HepG2 (cell line): ENCODE results near the gene TMC4. TPM values are rescaled to one million over a fixed set of nuclear protein-coding genes. Genes with fewer than 3 reads are reported as not detected.

Source experiments
- ETV6 ChIP-seq: sonication (generic); formaldehyde crosslinking; conservative IDR thresholded peaks from 2 replicates; pipeline ENCODE4 v1.4.0; 2020; ENCODE audit warnings: missing genetic modification reagents
- FOXO1 ChIP-seq: sonication (generic); formaldehyde crosslinking; IDR thresholded peaks from 2 replicates; pipeline ENCODE4 v1.4.0; 2020; ENCODE audit warnings: missing genetic modification reagents
- GATAD1 ChIP-seq: IDR thresholded peaks from 2 replicates; pipeline ENCODE4 v1.6.1; 2016; ENCODE audit warnings: missing genetic modification reagents, missing compliant biosample characterization
- HCFC1 ChIP-seq: fragments of 150-350 bp; IDR thresholded peaks from 2 replicates; pipeline ENCODE4 v1.6.1; 2014; ENCODE audit warnings: low read depth, low read length
- MBD4 ChIP-seq: IDR thresholded peaks from 2 replicates; pipeline ENCODE4 v1.6.1; 2012; ENCODE audit warnings: low read length, inconsistent platforms, borderline replicate concordance
- MEF2D ChIP-seq: sonication (generic); formaldehyde crosslinking; IDR thresholded peaks from 2 replicates; pipeline ENCODE4 v1.5.1; 2020; ENCODE audit warnings: mild to moderate bottlenecking, missing genetic modification reagents
- NCOA1 ChIP-seq: sonication (generic); formaldehyde crosslinking; IDR thresholded peaks from 2 replicates; pipeline ENCODE4 v1.9.0; 2021; ENCODE audit warnings: missing genetic modification reagents
- SKIL ChIP-seq: sonication (generic); formaldehyde crosslinking; IDR thresholded peaks from 2 replicates; pipeline ENCODE4 v1.8.0; 2022; ENCODE audit warnings: missing genetic modification reagents, mild to moderate bottlenecking, moderate library complexity, borderline replicate concordance
- SNAI1 ChIP-seq: sonication (generic); formaldehyde crosslinking; IDR thresholded peaks from 2 replicates; pipeline ENCODE4 v1.5.0; 2020; ENCODE audit warnings: mild to moderate bottlenecking, missing genetic modification reagents, borderline replicate concordance
- SYNCRIP ChIP-seq: fragments of 200-400 bp; formaldehyde crosslinking; IDR thresholded peaks from 2 replicates; pipeline ENCODE4 v1.6.1; 2018; ENCODE audit warnings: mild to moderate bottlenecking, low read depth, low read length; ENCODE audit not compliant: insufficient read depth
- TAF1 ChIP-seq: sonication (generic); formaldehyde crosslinking; IDR thresholded peaks from 2 replicates; pipeline ENCODE4 v1.4.0; 2020; ENCODE audit warnings: missing genetic modification reagents
- TCF7L2 ChIP-seq: IDR thresholded peaks from 2 replicates; pipeline ENCODE4 v1.6.1; 2011; ENCODE audit warnings: mild to moderate bottlenecking, low read depth, low read length, moderate library complexity
- TIGD3 ChIP-seq: sonication (generic); formaldehyde crosslinking; IDR thresholded peaks from 2 replicates; pipeline ENCODE4 v1.5.1; 2020; ENCODE audit warnings: mild to moderate bottlenecking, missing genetic modification reagents, borderline replicate concordance
- TOE1 ChIP-seq: sonication (generic); formaldehyde crosslinking; IDR thresholded peaks from 2 replicates; pipeline ENCODE4 v1.4.0; 2020; ENCODE audit warnings: mild to moderate bottlenecking, missing genetic modification reagents
- TOPORS ChIP-seq: sonication (generic); formaldehyde crosslinking; IDR thresholded peaks from 2 replicates; pipeline ENCODE4 v1.8.0; 2023; ENCODE audit warnings: mild to moderate bottlenecking, missing genetic modification reagents
- ZBTB44 ChIP-seq: sonication (generic); formaldehyde crosslinking; IDR thresholded peaks from 2 replicates; pipeline ENCODE4 v1.4.0; 2020; ENCODE audit warnings: missing genetic modification reagents
- ZFP1 ChIP-seq: IDR thresholded peaks from 2 replicates; pipeline ENCODE4 v1.6.1; 2016
- ZMYM3 ChIP-seq: sonication (generic); formaldehyde crosslinking; IDR thresholded peaks from 2 replicates; pipeline ENCODE4 v1.5.1; 2020; ENCODE audit warnings: mild to moderate bottlenecking, missing genetic modification reagents
- ZNF430 ChIP-seq: sonication (generic); formaldehyde crosslinking; IDR thresholded peaks from 2 replicates; pipeline ENCODE4 v1.9.0; 2021; ENCODE audit warnings: mild to moderate bottlenecking, missing genetic modification reagents
- ZNF510 ChIP-seq: sonication (generic); formaldehyde crosslinking; IDR thresholded peaks from 2 replicates; pipeline ENCODE4 v1.4.0; 2020; ENCODE audit warnings: low read depth, mild to moderate bottlenecking, missing genetic modification reagents
- ZNF550 ChIP-seq: sonication (generic); formaldehyde crosslinking; IDR thresholded peaks from 2 replicates; pipeline ENCODE4 v1.4.0; 2020; ENCODE audit warnings: mild to moderate bottlenecking, missing genetic modification reagents, borderline replicate concordance
- ZNF567 ChIP-seq: sonication (generic); formaldehyde crosslinking; IDR thresholded peaks from 2 replicates; pipeline ENCODE4 v1.8.1; 2023; ENCODE audit warnings: mild to moderate bottlenecking, missing genetic modification reagents, borderline replicate concordance
- ZNF605 ChIP-seq: sonication (generic); formaldehyde crosslinking; IDR thresholded peaks from 2 replicates; pipeline ENCODE4 v1.8.0; 2022; ENCODE audit warnings: mild to moderate bottlenecking, missing genetic modification reagents
- ZNF746 ChIP-seq: sonication (generic); formaldehyde crosslinking; IDR thresholded peaks from 2 replicates; pipeline ENCODE4 v1.8.0; 2022; ENCODE audit warnings: mild to moderate bottlenecking, missing genetic modification reagents
- polyA plus RNA-seq, 8 experiments: library from polyadenylated mRNA; depleted of rRNA in 3 of 8; stranded (reverse) in 7 of 8; unstranded in 1 of 8; fragments of >200 nt; fragmentation: Illumina TruSeq in 4 of 8; extraction: Trizol in 4 of 8; gene quantifications; 2 replicates each; pipeline versions ENCODE4 v1.2.1 to v1.2.3, GENCODE V29; 2011 to 2016; ENCODE audit warnings: low read depth in 4 of 8, missing spikeins in 1 of 8, mixed read lengths in 1 of 8; ENCODE audit not compliant: insufficient read depth in 1 of 8
- total RNA-seq, 5 experiments: library from RNA; depleted of rRNA; stranded (reverse); fragments of >200 nt; fragmentation: Illumina TruSeq; extraction: Trizol; gene quantifications; 2 replicates each; pipeline ENCODE4 v1.2.3, GENCODE V29; 2016; ENCODE audit warnings: low read depth in 1 of 5
- TF ChIP-seq, protein P1 (sequence below): sonication (generic); formaldehyde crosslinking; IDR thresholded peaks from 2 replicates; pipeline ENCODE4 v1.9.0; 2021; ENCODE audit warnings: missing genetic modification reagents, mild to moderate bottlenecking, borderline replicate concordance

Gene TMC4
- total and polyA plus RNA-seq, 2 of the 13 experiments (the other 11 are each of a cell fraction or from before 2014, with no cell fraction given): 0.13 to 0.24 TPM

GRCh38 chr19:54189735-54190502 is 17.0 kb upstream of the TMC4 start (continued):
- TF ChIP-seq SKIL (CRISPR knock-in tag) (no peak), ZNF605 (CRISPR knock-in tag) (0 out of 2 replicates have a peak, but pooled peaks have one; percentile 39), SYNCRIP (no peak), NCOA1 (CRISPR knock-in tag) (no peak), ETV6 (CRISPR knock-in tag) (no peak), ZNF746 (CRISPR knock-in tag) (no peak), ZNF567 (CRISPR knock-in tag) (no peak), TOPORS (CRISPR knock-in tag) (no peak), TCF7L2 (no peak), TIGD3 (CRISPR knock-in tag) (no peak), ZNF510 (CRISPR knock-in tag) (no peak), FOXO1 (CRISPR knock-in tag) (no peak; the same call in 1 of the 2 replicates), TAF1 (CRISPR knock-in tag) (peak; percentile 67; the same call in 1 of the 2 replicates), MEF2D (CRISPR knock-in tag) (no peak; the same call in 1 of the 2 replicates), ZNF550 (no peak), HCFC1 (peak; percentile 10; the same call in 1 of the 2 replicates), SNAI1 (CRISPR knock-in tag) (no peak), TOE1 (CRISPR knock-in tag) (no peak), ZMYM3 (CRISPR knock-in tag) (no peak), ZFP1 (no peak), ZNF430 (no peak), GATAD1 (CRISPR knock-in tag) (no peak; the same call in none of the 2 replicates), MBD4 (no peak), ZBTB44 (CRISPR knock-in tag) (no peak)
- TF ChIP-seq, protein P1, sequence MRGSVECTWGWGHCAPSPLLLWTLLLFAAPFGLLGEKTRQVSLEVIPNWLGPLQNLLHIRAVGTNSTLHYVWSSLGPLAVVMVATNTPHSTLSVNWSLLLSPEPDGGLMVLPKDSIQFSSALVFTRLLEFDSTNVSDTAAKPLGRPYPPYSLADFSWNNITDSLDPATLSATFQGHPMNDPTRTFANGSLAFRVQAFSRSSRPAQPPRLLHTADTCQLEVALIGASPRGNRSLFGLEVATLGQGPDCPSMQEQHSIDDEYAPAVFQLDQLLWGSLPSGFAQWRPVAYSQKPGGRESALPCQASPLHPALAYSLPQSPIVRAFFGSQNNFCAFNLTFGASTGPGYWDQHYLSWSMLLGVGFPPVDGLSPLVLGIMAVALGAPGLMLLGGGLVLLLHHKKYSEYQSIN: no peak
